GM18907 (cell line): Measurements from ENCODE around the gene SLC17A3.
A peak's percentile ranks its signal among the peaks of the same experiment; 100 is the strongest.

Experiments used
- ATAC-seq: cut with Tn5 transposase; IDR thresholded peaks from one replicate; pipeline ENCODE4 v1.9.1; 2021; ENCODE audit warnings: mild to moderate bottlenecking, moderate library complexity; ENCODE audit not compliant: unreplicated experiment

SLC17A3 gene

GRCh38 chr6:25842526-25842925 is 31.5 kb downstream of the SLC17A3 start:
- ATAC-seq = peak; percentile 50

DNA sequence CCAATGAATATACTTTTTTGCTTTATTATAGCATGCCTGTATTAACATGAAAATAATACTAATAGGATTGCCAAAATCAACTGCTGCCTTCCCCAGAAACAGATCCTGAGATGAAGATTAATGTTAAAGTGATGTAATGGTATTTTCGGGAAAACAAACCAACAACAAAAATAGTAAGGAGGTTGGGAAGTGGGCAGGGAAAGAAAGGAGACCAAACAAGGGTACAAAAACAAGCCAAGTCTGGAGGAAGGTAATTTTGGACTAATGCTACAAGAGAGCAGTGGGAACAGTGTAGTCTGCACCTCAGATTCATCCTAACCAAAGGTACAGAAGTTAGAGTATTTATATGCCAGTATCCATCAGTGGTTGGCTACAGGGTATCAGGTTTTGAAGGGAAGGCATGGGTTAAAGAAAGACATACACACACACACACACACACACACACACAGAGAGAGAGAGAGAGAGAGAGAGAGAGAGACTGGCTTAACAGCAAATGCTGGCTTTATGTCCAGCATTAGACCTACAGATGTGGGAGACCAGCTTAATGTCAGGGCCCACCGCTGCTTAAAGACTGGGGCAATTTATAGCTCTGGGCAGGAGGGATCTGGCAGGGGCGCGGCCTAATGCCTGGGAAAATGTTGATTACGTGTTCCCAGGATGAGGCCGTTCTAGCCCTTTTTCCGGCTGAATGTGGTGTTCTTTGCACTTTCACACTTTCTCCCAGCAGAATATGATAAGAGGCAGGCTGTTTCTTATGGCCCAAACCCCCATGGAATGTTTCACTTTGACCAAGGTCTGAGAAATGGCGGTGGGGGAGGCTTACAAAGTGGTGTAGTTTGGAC is 38.4 kb downstream of the SLC17A3 start:
- no peak for ATAC-seq

GRCh38 chr6:25834950-25835349 is 39.1 kb downstream of the SLC17A3 start:
- no peak for ATAC-seq

- no peak for ATAC-seq
Observed at GRCh38 chr6:25833136-25833535, 40.9 kb downstream of the SLC17A3 start.

GRCh38 chr6:25832670-25833069 is 41.4 kb downstream of the SLC17A3 start:
- ATAC-seq = no peak

- no peak for ATAC-seq
Observed at GRCh38 chr6:25832307-25832662, 41.8 kb downstream of the SLC17A3 start.

GRCh38 chr6:25831532-25832306 is 42.3 kb downstream of the SLC17A3 start, which contains the start of gene SLC17A1:
TSS of gene SLC17A1 (minus strand) at chr6:25832052. CDS start at chr6:25830557, 1,495 bp downstream.
- no peak for ATAC-seq

- ATAC-seq = no peak
Observed at GRCh38 chr6:25830458-25830857, 43.6 kb downstream of the SLC17A3 start.

- no peak for ATAC-seq
Observed at GRCh38 chr6:25829375-25829774, 44.7 kb downstream of the SLC17A3 start.

- ATAC-seq = no peak
Observed at GRCh38 chr6:25821341-25821740, 52.7 kb downstream of the SLC17A3 start.

GRCh38 chr6:25816252-25816651 is 57.8 kb downstream of the SLC17A3 start:
- ATAC-seq = no peak

DNA sequence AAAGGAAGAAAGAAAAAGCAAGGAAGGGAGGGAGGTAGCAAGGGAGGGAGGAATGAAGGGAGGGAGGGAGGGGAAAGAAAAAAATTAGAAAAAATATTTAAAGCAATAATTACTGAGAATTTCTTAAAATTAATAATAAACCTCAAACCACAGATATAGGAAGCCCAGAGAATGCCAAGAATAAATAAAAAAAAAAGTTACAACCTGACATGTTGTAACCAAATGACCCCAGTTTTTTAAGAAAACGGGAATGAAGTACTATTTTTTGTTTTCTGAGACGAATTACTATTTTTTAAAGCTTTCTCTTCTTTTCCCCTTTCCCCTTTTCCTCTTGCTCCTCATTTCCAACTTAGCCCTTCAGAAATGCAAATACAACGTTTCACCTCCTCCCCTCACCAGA is 58.8 kb downstream of the SLC17A3 start:
- ATAC-seq = no peak

DNA sequence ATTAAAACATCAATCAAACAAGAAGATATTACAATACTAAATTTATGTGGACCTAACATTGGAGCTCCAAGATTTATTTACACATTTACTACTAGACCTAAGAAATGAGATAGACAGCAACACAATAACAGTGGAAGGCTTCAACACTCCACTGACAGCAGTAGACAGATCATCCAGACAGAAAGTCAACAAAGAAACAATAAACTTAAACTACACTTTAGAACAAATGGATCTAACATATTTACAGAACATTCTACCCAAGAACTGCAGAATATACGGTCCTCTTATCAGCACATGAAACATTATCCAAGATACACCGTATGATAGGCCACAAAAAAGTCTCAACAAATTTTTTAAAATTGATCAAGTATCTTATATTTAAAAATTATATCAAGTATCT is 69.2 kb downstream of the SLC17A3 start:
- no peak for ATAC-seq

GRCh38 chr6:25801436-25801835 is 72.6 kb downstream of the SLC17A3 start:
- no peak for ATAC-seq
